Muscle layer of duodenum (tissue), 2 donors: ENCODE data around the gene RAB4B.
"Not testable (repeated sequence)": the region's sequence is repeated elsewhere in the genome, so short reads cannot be mapped to it uniquely, and the experiment has no call there.

Source experiments
- H3K27ac ChIP-seq: one replicate; pipeline ENCODE4 v1.7.0; 2013; ENCODE audit warnings: mild to moderate bottlenecking, low read length
- H3K27me3 ChIP-seq: one replicate; pipeline ENCODE4 v1.7.0; 2013; ENCODE audit warnings: low read depth, mild to moderate bottlenecking, control low read depth, low read length
- H3K36me3 ChIP-seq, 2 donors: one replicate each; pipeline ENCODE4 v1.7.0; 2013; ENCODE audit warnings: low read length in 2 of 2, control low read depth in 1 of 2, mild to moderate bottlenecking in 1 of 2; ENCODE audit not compliant: insufficient read depth in 2 of 2, control insufficient read depth in 1 of 2
- H3K4me1 ChIP-seq, 2 donors: one replicate each; pipeline ENCODE4 v1.7.0; 2013; ENCODE audit warnings: low read length in 2 of 2, mild to moderate bottlenecking in 2 of 2, control low read depth in 1 of 2, moderate library complexity in 1 of 2; ENCODE audit not compliant: insufficient read depth in 2 of 2, control insufficient read depth in 1 of 2
- H3K4me3 ChIP-seq, 2 donors: one replicate each; pipeline ENCODE4 v1.7.0; 2013; ENCODE audit warnings: low read length in 2 of 2, low read depth in 1 of 2, mild to moderate bottlenecking in 1 of 2
- H3K9me3 ChIP-seq, 2 donors: one replicate each; pipeline ENCODE4 v1.7.0; 2013; ENCODE audit warnings: low read length in 2 of 2, control low read depth in 1 of 2, mild to moderate bottlenecking in 1 of 2; ENCODE audit not compliant: control insufficient read depth in 1 of 2
- donor health status: healthy.

RAB4B gene

DNA sequence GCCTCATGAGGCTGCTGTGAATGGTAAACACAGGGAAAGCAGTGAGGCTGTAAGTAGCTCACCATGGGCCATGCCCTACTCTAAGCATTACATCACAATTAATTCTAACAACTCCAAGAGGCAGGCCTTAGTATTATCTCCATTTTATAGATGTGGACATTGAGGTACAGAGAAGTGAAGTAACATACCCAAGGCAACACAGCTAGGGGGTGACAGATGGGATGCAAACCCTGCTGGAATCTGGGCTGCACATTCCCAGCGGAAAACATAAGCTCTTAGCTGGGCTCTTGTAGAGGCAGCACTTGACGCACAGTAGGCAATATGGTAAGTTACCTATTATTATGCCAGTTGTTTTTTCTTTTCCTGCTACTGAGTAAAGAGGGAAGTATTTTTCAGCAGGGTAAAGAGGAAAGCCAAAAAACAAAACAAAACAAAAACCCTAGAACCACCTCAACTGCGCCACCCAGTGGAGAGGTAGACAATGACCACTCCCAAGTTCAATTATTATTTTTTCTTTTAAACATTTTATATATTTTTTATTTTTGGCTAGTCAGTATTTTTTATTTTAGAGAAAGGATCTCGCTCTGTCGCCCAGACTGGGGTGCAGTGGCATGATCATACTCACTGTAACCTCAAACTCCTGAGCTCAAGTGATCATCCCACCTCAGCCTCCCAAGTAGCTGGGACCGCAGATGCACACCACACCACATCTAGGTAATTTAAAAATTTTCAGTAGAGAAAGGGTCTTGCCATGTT lies 41.6 kb downstream of the RAB4B start:
- peaks cover 0 to 21% of the 10 kb centered on the region in 2 donors for H3K4me1 ChIP-seq
- H3K36me3 ChIP-seq, H3K4me3 ChIP-seq, H3K9me3 ChIP-seq, H3K27ac ChIP-seq, H3K27me3 ChIP-seq: not testable (repeated sequence)

DNA sequence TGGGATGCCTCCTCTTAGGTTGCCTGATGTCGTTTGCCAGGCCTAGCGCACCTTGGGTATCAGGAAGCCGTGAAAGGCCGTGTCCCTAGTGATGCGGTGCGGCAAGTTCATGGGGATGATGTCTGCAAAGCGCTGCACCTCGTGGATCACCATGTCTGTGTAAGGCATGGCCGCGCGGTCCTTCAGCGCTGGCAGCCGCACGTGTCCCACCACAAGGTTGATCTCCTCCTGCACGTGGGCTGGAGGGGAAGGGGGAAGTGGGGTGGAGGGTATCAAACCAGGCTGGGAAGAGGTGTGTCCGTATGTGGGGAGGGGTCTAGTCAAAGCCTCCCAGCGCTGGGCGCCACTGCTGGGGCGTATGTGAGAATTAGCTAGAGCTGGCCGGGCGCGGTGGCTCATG lies 44.1 kb downstream of the RAB4B start:
- Histone ChIP-seq H3K4me1 (peaks cover 0 to 21% of the 10 kb centered on the region in 2 donors), H3K27ac (no peak overlapping the region), H3K4me3 (no peak overlapping the region), H3K27me3 (no peaks in the 10 kb centered on the region), H3K9me3 (no peaks in the 10 kb centered on the region), H3K36me3 (peaks cover 0 to 6% of the 10 kb centered on the region in 2 donors)

DNA sequence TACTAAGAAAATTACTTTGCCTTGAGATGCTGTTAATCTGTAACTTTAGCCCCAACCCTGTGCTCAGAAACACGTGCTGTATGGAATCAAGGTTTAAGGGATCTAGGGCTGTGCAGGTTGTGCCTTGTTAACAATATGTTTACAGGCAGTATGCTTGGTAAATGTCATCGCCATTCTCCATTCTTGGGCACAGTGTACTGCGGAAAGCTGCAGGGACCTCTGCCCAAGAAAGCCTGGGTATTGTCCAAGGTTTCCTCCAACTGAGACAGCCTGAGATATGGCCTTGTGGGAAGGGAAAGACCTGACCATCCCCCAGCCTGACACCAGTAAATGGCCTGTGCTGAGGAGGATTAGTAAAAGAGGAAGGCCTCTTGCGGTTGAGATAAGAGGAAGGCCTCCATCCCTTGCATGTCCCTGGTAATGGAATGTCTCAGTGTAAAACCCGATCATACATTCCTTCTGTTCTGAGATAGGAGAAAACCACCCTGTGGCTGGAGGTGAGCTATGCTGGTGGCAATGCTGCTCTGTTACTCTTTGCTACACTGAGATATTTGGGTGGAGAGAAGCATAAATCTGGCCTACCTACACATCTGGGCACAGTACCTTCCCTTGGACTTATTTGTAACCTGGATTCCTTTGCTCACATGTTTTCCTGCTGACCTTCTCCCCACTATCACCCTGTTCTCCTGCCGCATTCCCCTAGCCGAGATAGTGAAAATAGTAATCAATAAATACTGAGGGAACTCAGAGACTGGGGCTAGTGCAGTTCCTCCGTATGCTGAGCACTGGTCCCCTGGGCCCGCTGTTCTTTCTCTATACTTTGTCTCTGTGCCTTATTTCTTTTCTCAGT lies 44.9 kb downstream of the RAB4B start:
- H3K4me3 ChIP-seq, H3K27ac ChIP-seq, H3K9me3 ChIP-seq, H3K27me3 ChIP-seq: not testable (repeated sequence)
- peaks cover 0 to 20% of the 10 kb centered on the region in 2 donors for H3K4me1 ChIP-seq
- peaks cover 0 to 13% of the 10 kb centered on the region in 2 donors for H3K36me3 ChIP-seq

DNA sequence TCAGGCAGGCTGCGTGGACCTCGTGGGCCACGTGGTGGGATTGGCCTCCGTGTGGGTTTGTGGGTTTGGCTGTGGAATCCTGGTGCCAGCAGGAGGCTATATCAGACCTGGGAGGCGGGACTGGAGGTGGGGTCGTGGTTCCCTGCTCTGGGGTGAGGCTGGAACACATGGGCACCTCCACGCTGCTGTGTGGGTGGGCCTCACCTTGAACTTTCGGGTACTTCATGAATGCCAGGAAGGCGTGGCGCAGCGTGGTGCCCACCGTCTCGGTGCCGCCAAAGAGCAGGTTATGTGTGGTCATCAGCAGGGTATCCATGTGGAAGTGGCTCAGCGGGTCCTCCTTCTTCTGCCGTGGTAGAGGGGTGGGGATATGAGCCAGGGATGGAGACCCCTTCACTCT lies 46.9 kb downstream of the RAB4B start:
- H3K9me3 ChIP-seq, H3K27ac ChIP-seq, H3K4me1 ChIP-seq, H3K4me3 ChIP-seq, H3K27me3 ChIP-seq: not testable (repeated sequence)
- H3K36me3 ChIP-seq: peaks cover 0 to 17% of the 10 kb centered on the region in 2 donors

DNA sequence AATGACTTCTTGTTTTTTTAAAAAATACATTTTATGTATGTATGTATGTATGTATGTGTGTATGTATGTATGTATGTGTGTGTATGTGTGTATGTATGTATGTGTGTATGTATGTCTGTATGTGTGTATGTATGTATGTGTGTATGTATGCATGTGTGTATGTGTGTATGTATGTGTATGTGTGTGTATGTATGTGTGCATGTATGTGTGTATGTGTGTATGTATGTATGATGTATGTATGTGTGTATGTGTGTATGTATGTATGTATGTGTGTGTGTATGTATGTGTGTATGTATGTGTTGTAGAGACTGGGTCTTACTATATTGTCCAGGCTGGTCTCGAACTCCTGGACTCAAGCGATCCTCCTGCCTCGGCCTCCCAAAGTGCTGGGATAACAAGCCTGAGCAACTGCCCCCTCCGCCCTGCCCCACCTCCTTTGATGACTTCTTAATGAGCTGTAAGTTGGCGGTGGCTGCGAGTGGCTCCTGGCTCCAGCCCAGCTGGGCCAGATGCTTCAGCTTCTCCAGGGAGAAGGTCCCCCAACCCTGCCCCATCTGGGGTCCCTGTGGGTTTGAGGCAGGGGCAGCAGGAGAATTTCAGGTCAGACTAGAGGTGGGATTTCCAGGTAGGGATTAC lies 47.5 kb downstream of the RAB4B start:
- peaks cover 0 to 17% of the 10 kb centered on the region in 2 donors for H3K36me3 ChIP-seq
- not testable (repeated sequence) for H3K4me3 ChIP-seq, H3K9me3 ChIP-seq, H3K27me3 ChIP-seq, H3K4me1 ChIP-seq, H3K27ac ChIP-seq

DNA sequence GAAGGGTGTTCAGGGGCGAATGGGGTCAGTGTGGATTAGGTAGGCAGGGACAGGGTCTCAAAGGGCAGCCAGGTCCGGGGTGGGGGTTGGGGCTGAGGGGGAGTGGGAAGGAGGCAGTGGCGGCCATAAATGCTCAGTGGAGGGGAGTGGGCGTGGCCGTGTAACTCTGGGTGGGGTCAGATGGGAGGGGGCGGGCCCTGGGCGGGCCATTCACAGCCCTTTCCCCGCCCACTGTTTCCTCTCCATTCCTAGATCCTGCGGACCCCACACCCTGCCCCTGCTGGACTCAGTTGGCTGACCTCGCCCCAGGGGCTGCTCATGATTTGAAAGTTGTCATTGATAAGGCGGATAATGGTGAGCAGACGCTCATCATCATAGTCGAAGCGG lies 48.3 kb downstream of the RAB4B start:
- H3K36me3 ChIP-seq: peaks cover 0 to 17% of the 10 kb centered on the region in 2 donors
- H3K4me3 ChIP-seq, H3K27ac ChIP-seq, H3K9me3 ChIP-seq, H3K27me3 ChIP-seq, H3K4me1 ChIP-seq: not testable (repeated sequence)

DNA sequence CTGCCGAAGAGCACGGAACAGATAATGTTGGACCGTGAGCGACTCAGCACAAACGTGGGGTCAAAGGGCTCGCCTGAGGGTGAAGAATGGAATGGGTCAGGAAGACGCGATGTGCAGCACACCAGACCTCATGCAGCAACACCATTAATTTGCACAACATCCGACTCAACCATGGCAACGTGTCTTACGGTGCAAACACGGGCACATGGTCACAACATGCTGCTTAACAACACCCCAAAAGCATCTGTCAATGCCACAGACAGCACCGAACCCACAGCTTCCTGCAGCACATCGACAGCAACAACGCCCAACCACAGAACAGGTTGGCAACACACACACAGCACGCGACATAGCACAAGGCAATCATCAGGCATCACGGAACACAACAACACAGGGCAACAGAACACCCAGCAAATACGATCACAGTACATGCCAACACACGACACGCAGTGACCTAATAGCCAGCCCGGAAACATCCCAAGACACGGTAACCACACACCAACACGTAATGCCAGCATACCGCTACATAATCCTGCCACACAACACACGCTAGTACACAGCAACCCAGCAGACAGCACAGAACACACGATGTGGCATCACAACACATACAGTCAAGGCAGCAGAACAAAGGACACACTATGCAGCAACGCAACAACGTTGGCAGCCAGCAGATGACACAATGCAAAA lies 48.8 kb downstream of the RAB4B start:
- not testable (repeated sequence) for H3K27me3 ChIP-seq, H3K27ac ChIP-seq, H3K4me3 ChIP-seq, H3K9me3 ChIP-seq, H3K4me1 ChIP-seq
- H3K36me3 ChIP-seq: peaks cover 0 to 17% of the 10 kb centered on the region in 2 donors

DNA sequence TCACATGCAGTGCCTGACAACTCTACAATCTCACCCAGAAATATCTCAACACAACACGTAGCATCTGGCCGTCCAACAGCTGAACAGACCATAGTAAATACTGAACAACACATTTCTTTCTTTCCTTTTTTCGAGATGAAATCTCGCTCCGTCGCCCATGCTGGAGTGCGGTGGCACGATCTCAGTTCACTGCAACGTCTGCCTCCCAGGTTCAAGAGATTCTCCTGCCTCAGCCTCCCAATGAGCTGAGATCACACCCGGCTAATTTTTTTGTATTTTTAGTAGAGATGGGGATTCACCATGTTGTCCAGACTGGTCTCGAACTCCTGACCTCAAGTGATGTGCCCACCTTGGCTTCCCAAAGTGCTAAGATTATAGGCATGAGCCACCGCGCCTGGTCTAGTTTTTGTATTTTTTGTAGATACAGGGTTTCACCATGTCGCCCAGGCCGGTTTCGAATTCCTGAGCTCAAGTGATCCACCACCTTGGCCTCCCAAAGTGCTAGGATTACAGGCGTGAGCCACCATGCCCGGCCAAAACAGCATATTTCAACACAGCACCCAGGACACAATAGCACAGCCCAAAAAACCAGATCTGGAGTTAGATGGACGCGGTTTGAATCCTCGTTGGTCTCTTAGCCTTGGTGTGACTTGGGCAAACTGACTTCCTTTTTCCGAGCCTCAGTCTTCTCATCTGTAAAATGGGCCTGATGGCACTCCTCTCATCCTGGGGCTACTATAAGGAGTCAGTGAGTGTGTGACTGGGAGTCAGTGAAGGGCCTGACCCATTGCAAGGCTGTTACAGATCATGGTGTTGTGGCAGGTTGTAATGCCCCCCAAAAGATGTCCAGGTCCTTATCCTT lies 49.6 kb downstream of the RAB4B start:
- H3K4me3 ChIP-seq: no peak overlapping the region
- H3K27me3 ChIP-seq: no peaks in the 10 kb centered on the region
- no peak overlapping the region for H3K27ac ChIP-seq
- H3K9me3 ChIP-seq: no peaks in the 10 kb centered on the region
- H3K36me3 ChIP-seq: peaks cover 0 to 17% of the 10 kb centered on the region in 2 donors
- H3K4me1 ChIP-seq: no peaks in the 10 kb centered on the region

DNA sequence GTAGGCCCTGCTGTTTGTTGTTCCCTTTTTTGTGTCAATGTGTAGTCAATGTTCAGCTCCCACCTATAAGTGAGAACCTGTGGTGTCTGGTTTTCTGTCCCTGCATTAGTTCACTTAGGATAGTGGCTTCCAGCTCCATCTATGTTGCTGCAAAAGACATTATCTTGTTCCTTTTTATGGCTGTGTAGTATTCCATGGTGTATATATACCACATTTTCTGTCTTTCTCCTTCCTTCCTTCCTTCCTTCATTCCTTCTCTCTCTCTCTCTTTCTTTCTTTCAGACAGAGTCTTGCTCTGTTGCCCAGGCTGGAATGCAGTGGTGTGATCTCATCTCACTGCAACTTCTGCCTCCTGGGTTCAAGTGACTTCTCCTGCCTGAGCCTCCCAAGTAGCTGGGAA lies 51.2 kb downstream of the RAB4B start:
- H3K4me1 ChIP-seq: no peaks in the 10 kb centered on the region
- no peak overlapping the region for H3K4me3 ChIP-seq
- H3K27me3 ChIP-seq: no peaks in the 10 kb centered on the region
- no peaks in the 10 kb centered on the region for H3K9me3 ChIP-seq
- peaks cover 0 to 17% of the 10 kb centered on the region in 2 donors for H3K36me3 ChIP-seq
- H3K27ac ChIP-seq: no peak overlapping the region

DNA sequence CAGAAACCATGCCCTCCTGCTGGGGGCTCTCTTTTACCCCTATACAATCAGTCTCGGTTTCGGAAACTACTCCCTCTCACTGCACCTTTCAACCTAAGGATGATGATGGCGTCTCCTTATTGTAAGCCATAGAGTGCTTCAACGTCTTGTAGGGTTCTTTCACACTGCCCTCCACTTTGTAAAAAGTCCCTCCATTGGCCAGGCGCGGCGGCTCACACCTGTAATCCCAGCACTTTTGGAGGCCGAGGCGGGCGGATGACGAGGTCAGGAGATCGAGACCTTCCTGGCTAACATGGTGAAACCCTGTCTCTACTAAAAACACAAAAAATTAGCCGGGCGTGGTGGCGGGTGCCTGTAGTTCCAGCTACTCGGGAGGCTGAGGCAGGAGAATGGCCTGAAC lies 52.7 kb downstream of the RAB4B start:
- not testable (repeated sequence) for H3K27ac ChIP-seq, H3K9me3 ChIP-seq, H3K4me1 ChIP-seq, H3K27me3 ChIP-seq, H3K4me3 ChIP-seq
- peaks cover 0 to 17% of the 10 kb centered on the region in 2 donors for H3K36me3 ChIP-seq
